ENCODE results near the gene SBNO2.

DNA sequence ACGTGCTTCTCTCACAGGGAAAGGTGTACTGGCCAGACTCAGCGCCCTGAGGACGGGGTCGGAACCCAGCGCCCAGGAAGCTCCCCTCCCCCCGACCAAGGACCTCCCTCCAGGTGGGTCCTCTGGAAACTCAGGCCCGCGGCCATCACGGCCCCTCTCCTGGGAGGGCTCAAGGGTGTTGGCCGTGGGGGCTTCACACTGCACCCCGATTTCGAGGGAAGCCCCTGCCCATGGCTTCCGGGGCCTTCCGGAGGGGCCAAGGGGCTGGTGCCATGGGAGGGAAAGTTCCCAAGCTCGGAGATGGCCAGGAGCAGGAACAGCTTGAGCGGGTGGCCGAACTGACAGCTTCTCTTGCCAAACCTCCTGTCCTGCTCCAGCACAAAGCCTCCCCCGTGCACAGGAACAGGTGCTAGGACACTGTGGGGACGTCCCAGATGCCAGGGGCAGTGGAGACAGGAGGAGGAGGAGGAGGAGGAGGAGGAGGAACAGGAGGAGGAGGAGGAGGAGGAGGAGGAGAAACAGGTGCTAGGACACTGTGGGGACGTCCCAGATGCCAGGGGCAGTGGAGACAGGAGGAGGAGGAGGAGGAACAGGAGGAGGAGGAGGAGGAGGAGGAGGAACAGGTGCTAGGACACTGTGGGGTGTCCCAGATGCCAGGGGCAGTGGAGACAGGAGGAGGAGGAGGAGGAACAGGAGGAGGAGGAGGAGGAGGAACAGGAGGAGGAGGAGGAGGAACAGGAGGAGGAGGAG, 10.0 kb downstream of the SBNO2 start:
- TF ChIP-seq EZH2phosphoT487 (IDR thresholded peaks at IDR 0.05; ENCODE audit: borderline replicate concordance, low read depth, low read length) = no peak
- TF ChIP-seq, protein P1, sequence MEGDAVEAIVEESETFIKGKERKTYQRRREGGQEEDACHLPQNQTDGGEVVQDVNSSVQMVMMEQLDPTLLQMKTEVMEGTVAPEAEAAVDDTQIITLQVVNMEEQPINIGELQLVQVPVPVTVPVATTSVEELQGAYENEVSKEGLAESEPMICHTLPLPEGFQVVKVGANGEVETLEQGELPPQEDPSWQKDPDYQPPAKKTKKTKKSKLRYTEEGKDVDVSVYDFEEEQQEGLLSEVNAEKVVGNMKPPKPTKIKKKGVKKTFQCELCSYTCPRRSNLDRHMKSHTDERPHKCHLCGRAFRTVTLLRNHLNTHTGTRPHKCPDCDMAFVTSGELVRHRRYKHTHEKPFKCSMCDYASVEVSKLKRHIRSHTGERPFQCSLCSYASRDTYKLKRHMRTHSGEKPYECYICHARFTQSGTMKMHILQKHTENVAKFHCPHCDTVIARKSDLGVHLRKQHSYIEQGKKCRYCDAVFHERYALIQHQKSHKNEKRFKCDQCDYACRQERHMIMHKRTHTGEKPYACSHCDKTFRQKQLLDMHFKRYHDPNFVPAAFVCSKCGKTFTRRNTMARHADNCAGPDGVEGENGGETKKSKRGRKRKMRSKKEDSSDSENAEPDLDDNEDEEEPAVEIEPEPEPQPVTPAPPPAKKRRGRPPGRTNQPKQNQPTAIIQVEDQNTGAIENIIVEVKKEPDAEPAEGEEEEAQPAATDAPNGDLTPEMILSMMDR (conservative IDR thresholded peaks at IDR 0.05; ENCODE audit: low read length) = no peak
